GM21526 (cell line): ENCODE measurements around the gene MAP3K5.

Experiments
- ATAC-seq: cut with Tn5 transposase; IDR thresholded peaks from one replicate; pipeline ENCODE4 v1.9.1; 2021; ENCODE audit warnings: moderate library complexity; ENCODE audit not compliant: unreplicated experiment, low FRiP score

MAP3K5 gene

DNA sequence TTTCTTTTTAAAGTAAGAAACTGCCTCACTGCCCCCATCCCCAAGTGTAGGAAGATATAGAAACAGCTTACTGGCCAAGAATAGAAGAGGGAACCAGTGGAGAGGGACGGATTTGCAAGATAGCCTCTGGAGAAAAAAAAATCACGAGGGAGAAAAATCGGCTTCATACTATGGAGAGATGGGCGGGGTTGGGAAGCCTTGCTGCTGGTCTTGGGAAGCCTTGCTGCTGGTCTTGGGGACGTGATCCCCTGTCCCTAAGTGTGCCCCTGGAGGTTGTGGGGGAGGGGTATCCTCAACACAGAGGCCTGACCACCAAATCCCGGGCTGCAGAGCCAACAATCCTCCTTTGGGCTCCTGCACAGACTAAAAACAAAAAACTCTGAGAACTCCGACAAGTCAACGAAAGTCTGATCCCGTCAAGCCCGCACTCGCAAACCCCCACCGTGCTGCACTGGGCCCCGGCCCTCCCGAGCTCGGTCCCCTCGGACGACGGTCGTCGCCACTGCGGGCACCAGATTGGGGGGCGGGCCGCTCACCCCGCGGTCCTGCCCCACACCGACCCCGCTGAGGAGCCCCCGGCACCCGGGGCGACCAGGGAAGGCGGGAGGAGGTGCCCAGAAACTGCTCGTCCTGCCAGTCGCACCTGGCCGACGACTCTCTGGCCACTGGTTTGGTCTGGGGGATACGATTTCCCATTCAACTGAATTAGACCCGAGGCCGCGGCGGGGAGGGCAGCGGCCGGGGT lies 242.8 kb downstream of the MAP3K5 start:
- ATAC-seq, result no peak

DNA sequence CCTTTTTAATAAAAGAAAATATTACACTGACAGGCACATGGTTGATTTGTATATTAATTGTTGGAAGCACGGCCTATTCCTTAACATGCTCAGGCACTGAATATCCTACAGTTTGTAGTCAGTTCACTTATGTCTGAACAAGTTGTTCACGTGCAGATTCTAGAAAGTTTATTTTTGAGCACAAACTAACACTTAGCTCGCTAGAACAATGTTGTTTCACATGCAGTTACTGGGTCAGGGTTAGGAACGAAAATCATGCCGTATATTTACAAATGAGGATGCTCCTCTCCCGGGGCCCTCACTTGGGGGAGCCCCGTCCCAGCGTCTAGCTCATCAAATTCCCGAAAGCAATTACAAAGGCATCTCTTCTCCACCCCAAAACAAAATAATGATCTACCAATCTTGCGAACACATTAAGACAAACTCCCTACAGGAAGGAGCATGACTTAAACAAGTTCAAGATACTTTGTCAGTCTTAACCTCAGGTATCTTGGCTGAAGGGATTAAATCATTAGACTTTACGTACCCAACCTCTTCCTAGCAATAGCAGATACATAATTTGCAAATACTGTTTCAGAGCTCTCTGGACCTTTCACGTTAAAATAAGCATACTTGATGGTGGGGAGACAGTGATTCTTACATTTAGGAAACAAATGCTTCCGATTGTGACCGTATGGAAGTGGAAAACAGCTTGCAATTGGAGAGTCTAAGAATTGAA lies 243.5 kb downstream of the MAP3K5 start:
- ATAC-seq, result no peak

DNA sequence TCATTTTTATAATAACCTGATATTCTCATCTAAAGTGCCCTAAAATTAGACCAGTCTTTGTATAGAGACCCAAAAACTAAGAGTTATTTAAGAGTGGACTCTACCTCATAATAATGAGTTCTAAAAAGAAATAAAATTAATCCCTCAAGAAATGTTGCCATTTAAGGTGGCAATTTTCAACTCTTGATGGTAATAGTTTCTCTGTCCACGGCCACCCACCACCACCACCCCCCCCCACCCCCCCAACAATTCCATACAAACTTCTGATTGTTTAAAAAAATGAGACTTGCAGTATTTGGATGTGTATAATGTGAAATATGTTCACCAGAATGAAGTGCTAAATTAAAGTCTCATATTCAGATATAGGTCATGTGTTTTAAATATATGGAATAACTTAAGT lies 244.4 kb downstream of the MAP3K5 start:
- ATAC-seq, result no peak

DNA sequence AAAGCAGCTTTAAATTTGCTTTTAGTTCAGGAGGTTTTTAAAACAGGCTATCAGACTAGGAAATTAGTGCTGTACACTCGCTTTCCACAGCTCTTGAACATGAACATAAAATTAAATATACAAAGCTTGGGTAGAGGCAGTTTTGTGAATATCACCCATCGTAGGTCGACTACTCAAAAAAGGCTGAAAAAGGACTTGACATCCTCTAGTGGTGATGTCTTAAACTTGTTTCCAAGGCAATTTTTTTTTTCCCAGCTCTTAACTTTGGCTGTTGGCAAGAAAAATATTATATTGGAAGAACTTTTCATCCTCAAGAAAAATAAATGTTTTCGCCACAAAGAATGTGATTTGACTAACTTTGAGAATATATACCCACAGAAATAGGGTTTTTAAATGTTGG lies 244.9 kb downstream of the MAP3K5 start:
- ATAC-seq, result no peak

DNA sequence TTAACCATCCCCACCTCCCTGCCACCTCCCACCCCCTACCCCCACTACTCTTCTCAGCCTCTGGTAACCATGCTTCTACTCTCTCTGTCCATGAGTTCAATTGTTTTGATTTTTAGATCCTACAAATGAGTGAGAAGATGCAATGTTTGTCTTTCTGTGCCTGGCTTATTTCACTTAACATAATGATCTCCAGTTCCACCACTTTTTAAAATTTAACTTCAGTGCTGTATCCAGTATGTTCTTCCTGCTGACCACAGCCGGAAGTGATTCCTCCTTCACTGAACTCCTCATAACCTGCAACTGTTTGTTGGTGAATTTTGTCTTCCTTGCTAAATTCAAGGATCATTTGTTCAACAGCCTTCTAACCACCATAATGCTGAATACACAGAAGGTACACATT lies 245.9 kb downstream of the MAP3K5 start:
- no peak for ATAC-seq

DNA sequence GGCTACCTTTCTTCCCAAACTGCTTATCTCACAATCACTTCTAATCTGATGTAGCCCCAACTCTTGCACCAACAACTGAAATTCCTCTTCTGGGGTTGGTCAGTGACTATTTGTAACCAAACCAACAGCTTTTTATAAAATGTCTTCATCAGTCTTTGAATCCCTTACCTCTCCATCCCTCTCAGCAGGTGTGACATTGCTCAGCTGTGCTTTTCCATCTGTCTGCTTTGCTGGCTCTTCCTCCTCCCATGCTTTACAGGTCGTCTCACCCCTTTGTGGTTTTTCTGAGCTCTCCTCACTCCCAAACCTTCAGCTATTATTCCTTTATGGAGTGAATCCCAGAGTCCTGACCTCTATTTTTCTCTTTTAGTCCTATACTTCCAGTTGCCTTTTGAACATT lies 248.0 kb downstream of the MAP3K5 start:
- no peak for ATAC-seq

DNA sequence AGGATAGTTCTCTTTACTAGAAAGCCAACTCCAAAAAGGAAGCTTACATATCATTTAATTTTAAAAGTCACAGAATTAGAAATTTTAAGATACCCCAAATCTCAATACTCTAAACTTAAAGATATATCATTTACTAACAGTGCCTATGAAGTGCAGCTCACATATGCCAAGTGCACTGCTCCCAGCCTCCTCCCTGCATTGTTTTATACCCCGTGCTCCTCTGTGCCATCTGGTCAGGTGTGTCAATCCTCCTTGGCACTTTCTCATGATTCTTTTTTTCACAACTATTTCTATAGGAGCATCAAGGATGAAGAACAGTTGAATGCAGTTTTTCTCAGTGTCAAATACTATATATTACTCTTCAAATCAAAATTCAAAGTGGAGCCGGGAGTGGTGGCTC lies 250.9 kb downstream of the MAP3K5 start:
- ATAC-seq, result no peak

DNA sequence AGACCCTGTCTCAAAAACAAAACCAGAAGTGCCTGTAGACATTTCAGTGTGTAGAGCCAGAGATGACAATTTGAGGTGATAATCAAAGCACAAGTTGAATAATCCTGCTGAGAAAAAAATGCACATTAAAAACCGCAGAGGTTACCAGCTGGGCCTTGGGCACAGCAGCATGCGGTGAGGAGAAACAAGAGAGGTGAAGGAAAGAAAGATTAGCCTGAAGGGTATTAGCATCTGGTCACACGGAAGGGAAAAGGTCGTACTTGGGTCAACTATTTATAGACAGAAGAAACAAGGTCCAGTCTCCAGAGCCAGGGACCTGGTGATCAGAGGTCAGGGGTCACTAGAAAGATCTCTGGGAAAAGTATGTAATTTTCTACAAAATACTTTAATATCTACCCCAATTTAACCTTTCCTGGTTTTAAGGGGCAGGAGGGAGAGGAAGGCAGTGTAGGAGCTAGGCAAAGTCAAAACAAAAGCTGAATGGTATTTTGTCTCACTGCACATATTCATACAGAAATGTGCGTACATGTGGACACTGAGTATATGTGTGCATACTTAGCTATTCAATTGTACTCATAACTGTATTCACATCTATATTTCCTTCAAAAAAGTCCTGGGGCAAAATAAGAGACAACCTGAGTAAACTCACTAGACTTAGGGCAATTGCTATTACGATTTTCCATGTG lies 252.2 kb downstream of the MAP3K5 start:
- no peak for ATAC-seq

DNA sequence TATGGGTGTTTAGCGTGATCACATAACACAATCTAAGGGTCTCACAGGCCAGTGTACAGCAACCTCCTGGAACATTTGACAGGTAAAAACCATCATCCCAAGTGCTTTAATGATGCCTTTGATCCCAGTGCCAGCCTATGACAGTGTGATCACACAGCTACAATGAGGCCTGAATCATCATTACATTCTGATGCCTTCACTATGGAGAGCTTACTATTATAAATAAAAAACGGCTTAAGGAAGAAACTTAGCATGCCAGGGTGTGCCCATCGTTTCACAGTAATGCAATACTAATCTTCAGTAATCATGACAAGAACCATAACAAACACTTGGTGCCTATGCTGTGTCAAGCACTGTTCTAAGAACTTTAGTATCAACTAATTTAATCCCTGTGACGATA lies 253.4 kb downstream of the MAP3K5 start:
- no peak for ATAC-seq

DNA sequence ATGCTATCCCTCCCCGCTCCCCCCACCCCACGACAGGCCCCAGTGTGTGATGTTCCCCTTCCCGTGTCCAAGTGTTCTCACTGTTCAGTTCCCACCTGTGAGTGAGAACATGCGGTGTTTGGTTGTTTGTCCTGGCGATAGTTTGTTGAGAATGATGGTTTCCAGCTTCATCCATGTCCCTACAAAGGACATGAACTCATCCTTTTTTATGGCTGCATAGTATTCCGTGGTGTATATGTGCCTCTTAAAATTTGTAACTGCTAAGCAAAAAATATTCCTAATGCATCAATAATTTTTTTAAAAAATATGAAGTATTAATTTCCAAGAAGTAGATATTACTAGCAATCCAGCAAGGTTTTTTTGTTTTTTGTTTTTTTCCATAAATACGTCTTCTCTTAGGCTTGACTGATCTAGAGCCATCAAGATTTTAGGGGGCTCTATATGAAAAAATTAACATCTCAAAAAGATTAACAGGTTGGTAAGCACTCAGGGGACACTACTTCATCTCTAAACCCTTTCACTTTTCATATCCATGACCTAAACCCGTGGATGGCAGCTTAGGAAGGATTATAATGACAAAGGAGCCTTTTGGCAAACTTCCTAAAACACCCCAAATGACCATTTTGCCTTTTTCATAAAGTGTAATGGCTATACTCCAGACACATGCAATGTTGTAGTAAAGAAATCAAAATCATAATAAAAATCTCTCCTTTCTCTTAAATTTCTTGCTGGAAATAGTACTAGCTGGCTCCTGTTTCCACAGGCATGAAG lies 256.2 kb downstream of the MAP3K5 start:
- ATAC-seq, result no peak

DNA sequence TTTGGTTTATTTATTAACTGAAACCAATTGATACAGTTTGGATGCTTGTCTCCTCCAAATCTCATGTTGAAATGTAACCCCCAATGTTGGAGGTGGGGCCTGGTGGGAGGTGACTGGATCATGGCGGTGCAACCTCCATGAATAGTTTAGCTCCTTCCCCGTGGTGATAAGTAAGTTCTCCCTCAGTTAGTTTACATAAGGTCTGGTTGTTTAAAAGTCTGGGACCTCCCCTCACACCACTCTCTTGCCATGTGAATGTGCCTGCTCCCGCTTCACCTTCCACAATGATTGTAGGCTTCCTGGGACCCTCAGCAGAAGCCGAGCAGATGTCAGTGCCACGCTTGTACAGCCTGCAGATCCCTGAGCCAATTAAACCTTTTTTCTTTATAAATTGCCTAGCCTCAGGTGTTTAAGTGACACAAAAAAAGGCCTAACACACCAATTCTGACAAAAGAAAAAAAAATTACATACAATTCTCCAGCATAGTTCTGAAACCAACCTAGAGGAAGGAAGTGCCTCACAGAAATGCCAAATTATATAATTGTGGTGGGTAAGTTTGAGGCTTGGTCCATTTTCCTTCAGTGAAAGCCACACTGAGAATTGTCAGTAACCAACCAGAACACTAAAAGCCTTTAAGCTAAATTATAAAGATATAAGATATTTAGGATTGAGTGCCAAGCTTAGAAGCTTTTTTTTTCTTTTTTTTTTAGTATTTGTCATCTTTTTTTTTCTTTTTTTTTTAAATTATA lies 257.1 kb downstream of the MAP3K5 start:
- no peak for ATAC-seq

DNA sequence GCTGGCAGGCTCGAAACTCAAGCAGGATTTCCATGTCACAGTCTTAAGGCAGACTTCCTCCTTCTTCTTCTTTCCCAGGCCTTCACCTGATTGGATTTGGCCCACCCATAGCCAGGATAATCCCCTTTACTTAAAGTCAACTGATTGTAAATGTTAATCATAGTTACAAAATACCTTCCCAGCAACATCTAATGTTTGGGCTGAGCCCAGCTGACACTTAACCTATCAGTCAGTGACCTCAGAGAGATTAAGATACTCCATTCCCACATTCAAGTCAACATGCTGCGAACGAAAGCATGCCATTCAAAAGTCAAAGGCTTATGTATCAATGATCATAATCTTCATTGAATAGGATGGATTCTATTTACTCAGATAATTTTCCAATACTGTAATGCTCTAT lies 258.0 kb downstream of the MAP3K5 start:
- ATAC-seq, result no peak

DNA sequence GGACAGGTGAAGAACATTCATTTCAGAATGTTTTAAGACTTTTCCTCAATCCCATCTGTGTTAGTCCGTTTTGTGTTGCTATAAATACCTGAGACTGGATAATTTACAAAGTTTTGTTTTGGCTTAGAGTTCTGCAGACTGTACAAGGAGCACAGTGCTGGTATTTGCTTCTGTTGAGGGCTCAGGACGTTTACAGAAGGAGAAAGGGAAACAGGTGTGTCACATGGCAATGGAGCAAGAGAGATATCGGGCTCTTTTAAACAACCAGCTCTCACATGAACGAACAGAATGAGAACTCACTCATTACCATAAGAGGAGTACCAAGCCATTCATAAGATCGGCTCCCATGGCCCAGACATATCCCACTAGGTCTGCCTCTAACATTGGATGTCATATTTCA lies 258.8 kb downstream of the MAP3K5 start:
- ATAC-seq, result no peak

DNA sequence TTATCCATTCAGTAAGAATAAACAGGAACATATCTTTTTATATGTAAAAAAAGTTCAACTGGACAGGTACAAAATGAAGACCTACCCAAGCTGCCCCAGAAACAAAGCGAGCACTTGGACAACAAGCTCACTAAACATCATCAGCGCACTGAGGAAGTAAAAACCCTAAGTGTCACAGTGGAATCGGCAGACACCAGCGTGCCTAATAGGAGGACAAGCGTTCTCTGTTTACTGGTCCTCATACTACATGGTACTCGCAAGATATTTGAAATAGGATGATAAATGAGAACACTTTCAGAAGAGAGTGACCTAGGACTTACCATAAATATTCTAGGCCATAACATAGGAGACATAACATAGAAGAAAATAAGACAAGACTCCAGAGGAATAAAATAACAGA lies 260.2 kb downstream of the MAP3K5 start:
- ATAC-seq, result no peak

DNA sequence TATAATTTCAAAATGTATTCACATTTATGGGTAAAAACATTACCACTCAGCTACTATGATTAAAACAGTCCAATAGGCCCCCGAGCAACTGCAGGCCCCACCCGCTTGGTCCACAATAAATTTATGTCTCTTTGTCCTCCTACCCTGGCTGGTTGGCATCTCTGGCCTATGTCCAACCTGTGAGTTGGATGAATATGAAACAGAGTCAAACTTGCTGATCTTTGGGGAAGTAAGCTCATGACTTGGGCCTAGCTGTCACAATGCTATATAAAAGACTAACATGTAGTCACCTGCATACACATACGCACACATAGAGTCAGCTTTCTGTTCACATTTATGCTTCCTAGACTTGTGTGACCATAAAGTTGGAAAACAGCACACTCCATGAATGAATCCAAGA lies 262.6 kb downstream of the MAP3K5 start:
- no peak for ATAC-seq

DNA sequence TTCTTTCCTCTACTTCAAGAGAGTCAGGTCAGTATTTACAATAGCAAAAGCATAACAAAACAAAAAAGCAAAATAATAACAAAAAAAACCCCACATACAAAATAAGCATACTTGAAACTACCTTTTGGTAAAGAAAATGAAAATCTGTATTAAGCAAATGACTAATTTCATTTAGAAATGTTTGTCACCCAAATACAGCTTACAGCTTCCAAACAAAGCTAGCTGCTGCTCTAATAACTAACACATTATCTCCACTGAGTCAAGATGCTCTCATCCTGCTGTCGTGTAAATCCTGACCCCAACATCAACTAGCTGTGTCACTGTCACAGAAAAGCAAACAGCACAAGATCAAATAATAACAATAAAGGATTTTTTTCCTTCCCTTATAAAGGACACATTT lies 263.8 kb downstream of the MAP3K5 start:
- ATAC-seq, result no peak

DNA sequence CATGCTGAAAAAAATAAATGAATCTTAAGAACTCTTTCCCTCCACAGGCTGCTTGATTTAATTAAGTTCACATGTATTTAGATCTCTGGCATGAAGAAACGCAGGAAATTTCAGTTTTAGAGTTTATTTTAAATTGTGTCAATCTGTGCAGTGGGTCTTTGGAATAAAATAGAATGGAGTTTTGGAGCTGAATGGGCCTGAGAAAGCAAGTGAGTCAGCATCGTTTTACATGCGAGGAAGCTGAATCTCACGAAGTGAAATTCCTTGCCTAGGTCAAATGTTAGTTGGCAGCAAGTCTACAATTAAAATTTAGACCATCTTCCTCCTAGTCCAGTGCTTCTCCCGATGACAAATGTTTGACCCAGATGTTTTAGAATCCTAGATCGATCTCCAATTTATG lies 264.4 kb downstream of the MAP3K5 start:
- no peak for ATAC-seq

DNA sequence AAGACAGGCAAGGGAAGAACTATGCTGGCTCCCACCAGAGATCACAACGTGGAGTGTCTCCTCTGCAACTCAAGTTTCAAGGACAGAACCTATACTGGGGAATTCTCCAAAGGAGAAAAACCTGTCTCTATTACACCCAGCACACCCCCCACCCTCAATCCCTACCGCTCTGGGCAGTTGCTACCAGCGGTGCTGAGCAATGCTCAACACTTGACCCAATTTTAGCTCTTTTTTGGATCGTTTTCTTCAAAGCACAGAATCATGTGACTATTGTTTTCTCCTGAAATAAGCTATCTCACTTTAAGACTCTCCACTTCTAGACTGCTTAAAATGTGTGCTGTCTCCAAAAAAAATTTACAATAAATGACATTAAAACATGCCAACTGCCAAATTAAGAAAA lies 265.3 kb downstream of the MAP3K5 start:
- no peak for ATAC-seq

DNA sequence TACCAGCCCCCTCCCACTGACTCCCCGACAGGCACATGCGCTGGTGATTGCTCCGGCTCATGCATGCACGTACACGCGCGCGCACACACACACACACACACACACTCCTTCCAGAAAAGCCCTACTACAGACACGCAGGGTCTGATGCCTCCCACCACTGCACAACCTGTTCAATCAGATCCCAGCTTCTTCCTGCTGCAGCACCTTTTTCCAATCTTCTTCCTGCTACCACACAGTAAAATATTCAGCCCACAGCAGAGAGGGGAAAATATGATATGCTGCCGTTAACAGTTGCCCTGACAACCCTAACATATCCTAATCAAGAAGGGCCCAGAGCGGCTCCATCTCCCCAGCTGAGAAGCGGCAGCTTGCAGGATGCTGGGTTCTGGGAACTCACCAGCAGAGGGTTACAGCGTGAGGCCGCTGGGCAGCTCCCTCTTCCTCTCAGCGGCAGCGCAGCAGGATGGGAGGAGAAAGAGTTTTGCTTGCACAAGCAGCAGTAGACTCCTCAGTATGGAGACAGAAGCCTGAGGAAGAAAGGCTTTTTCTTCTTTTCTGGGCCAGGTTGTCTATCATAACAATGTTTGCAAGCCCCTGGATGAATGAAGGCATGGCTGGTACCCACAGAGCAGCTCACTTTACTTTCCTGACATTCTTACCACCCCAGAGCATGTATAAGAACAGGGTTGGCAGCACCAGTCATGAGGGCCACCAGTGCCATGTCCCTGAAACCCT lies 265.9 kb downstream of the MAP3K5 start:
- ATAC-seq, result no peak
